HL-60 (cell line): ENCODE measurements around the gene PAK4.

ENCODE experiments used
- CTCF ChIP-seq: IDR thresholded peaks from one replicate; pipeline ENCODE4 v1.5.1; 2011; ENCODE audit warnings: low read length, control low read depth, inconsistent platforms; ENCODE audit not compliant: insufficient read depth
- GABPA ChIP-seq: IDR thresholded peaks from 2 replicates; pipeline ENCODE4 v1.6.1; 2012; ENCODE audit warnings: low read depth

- TF ChIP-seq CTCF (no peak), GABPA (no peak)
Measured at GRCh38 chr19:39211731-39212374, 86.3 kb downstream of the PAK4 start.
